Mucosa of stomach (tissue), 1 donor: ENCODE results near the gene MYO9A.
A peak's percentile ranks its signal among the peaks of the same experiment; 100 is the strongest.

Source experiments
- H3K27me3 ChIP-seq: one replicate; pipeline ENCODE4 v1.7.0; 2013; ENCODE audit warnings: mild to moderate bottlenecking, low read length; ENCODE audit not compliant: control insufficient read depth, insufficient read depth
- H3K36me3 ChIP-seq: one replicate; pipeline ENCODE4 v1.7.0; 2013; ENCODE audit warnings: low read length; ENCODE audit not compliant: control insufficient read depth, insufficient read depth
- H3K4me1 ChIP-seq: one replicate; pipeline ENCODE4 v1.7.0; 2013; ENCODE audit warnings: mild to moderate bottlenecking, low read length; ENCODE audit not compliant: control insufficient read depth, insufficient read depth
- H3K4me3 ChIP-seq: one replicate; pipeline ENCODE4 v1.7.0; 2013; ENCODE audit warnings: low read length
- H3K9ac ChIP-seq: one replicate; pipeline ENCODE4 v1.7.0; 2013; ENCODE audit warnings: mild to moderate bottlenecking, low read length, moderate library complexity
- H3K9me3 ChIP-seq: one replicate; pipeline ENCODE4 v1.7.0; 2013; ENCODE audit warnings: mild to moderate bottlenecking, low read length, moderate library complexity; ENCODE audit not compliant: control insufficient read depth
- donor health status: Pancreatic carcinoma.

MYO9A gene

GRCh38 chr15:72118017-72118978, at the start of gene MYO9A, which contains the start of gene SENP8:
MYO9A (minus strand) TSS chr15:72118150; CDS start chr15:72046563, 71,587 bp downstream.
SENP8 (plus strand) TSS chr15:72118403; CDS start chr15:72139624, 21,221 bp downstream.
- Histone ChIP-seq H3K4me3 (peak within 1 kb of the TSS; percentile 80), H3K36me3 (no peaks in the 10 kb centered on the region), H3K9me3 (no peaks in the 10 kb centered on the region), H3K27me3 (no peaks in the 10 kb centered on the region), H3K4me1 (peaks cover 3% of the 10 kb centered on the region), H3K9ac (peak within 1 kb of the TSS; percentile 86)

GRCh38 chr15:72167445-72167844, 49.5 kb upstream of the MYO9A start:
- no peaks in the 10 kb centered on the region for H3K36me3 ChIP-seq
- no peak overlapping the region for H3K9ac ChIP-seq
- no peaks in the 10 kb centered on the region for H3K9me3 ChIP-seq
- H3K4me3 ChIP-seq, result no peak overlapping the region
- peaks cover 5% of the 10 kb centered on the region for H3K27me3 ChIP-seq
- H3K4me1 ChIP-seq, result peaks cover 23% of the 10 kb centered on the region

- Histone ChIP-seq H3K4me3 (no peak overlapping the region), H3K9me3 (no peaks in the 10 kb centered on the region), H3K36me3 (no peaks in the 10 kb centered on the region), H3K27me3 (peaks cover 5% of the 10 kb centered on the region), H3K4me1 (peaks cover 23% of the 10 kb centered on the region), H3K9ac (no peak overlapping the region)
Observed at GRCh38 chr15:72166716-72167417, 48.9 kb upstream of the MYO9A start.

GRCh38 chr15:72163719-72164118, 45.8 kb upstream of the MYO9A start:
- no peaks in the 10 kb centered on the region for H3K36me3 ChIP-seq
- H3K4me3 ChIP-seq, result no peak overlapping the region
- H3K9ac ChIP-seq, result no peak overlapping the region

GRCh38 chr15:72162569-72162968, 44.6 kb upstream of the MYO9A start:
- H3K9ac ChIP-seq, result no peak overlapping the region
- no peaks in the 10 kb centered on the region for H3K4me1 ChIP-seq
- H3K9me3 ChIP-seq, result no peaks in the 10 kb centered on the region
- H3K36me3 ChIP-seq, result no peaks in the 10 kb centered on the region
- H3K4me3 ChIP-seq, result no peak overlapping the region
- H3K27me3 ChIP-seq, result no peaks in the 10 kb centered on the region

More at GRCh38 chr15:72163719-72164118, 45.8 kb upstream of the MYO9A start:
- no peaks in the 10 kb centered on the region for H3K9me3 ChIP-seq
- H3K27me3 ChIP-seq, result no peaks in the 10 kb centered on the region
- peaks cover 2% of the 10 kb centered on the region for H3K4me1 ChIP-seq

GRCh38 chr15:72161361-72162132, 43.6 kb upstream of the MYO9A start:
- Histone ChIP-seq H3K4me1 (no peaks in the 10 kb centered on the region), H3K27me3 (no peaks in the 10 kb centered on the region), H3K36me3 (no peaks in the 10 kb centered on the region), H3K9ac (no peak overlapping the region), H3K9me3 (no peaks in the 10 kb centered on the region), H3K4me3 (no peak overlapping the region)

GRCh38 chr15:72160696-72161245, 42.8 kb upstream of the MYO9A start:
- H3K9me3 ChIP-seq, result no peaks in the 10 kb centered on the region
- no peak overlapping the region for H3K9ac ChIP-seq
- H3K36me3 ChIP-seq, result no peaks in the 10 kb centered on the region
- H3K4me1 ChIP-seq, result no peaks in the 10 kb centered on the region
- H3K27me3 ChIP-seq, result no peaks in the 10 kb centered on the region
- no peak overlapping the region for H3K4me3 ChIP-seq

- H3K9me3 ChIP-seq, result no peaks in the 10 kb centered on the region
- H3K4me3 ChIP-seq, result no peak overlapping the region
- no peaks in the 10 kb centered on the region for H3K36me3 ChIP-seq
- H3K9ac ChIP-seq, result no peak overlapping the region
- no peaks in the 10 kb centered on the region for H3K27me3 ChIP-seq
- H3K4me1 ChIP-seq, result peaks cover 21% of the 10 kb centered on the region
Observed at GRCh38 chr15:72156928-72157327, 39.0 kb upstream of the MYO9A start.

- Histone ChIP-seq H3K27me3 (no peaks in the 10 kb centered on the region), H3K36me3 (no peaks in the 10 kb centered on the region), H3K4me3 (peak overlapping the region; percentile 53), H3K9ac (peak overlapping the region; percentile 76), H3K4me1 (peaks cover 21% of the 10 kb centered on the region), H3K9me3 (no peaks in the 10 kb centered on the region)
Observed at GRCh38 chr15:72155635-72156616, 38.0 kb upstream of the MYO9A start.

- H3K9ac ChIP-seq, result peak overlapping the region; percentile 76
- no peaks in the 10 kb centered on the region for H3K36me3 ChIP-seq
- peak overlapping the region; percentile 53 for H3K4me3 ChIP-seq
- peaks cover 21% of the 10 kb centered on the region for H3K4me1 ChIP-seq
- no peaks in the 10 kb centered on the region for H3K27me3 ChIP-seq
- H3K9me3 ChIP-seq, result no peaks in the 10 kb centered on the region
Observed at GRCh38 chr15:72155003-72155621, 37.2 kb upstream of the MYO9A start.
